DOHH2 (cell line): Measurements from ENCODE around the gene CUL9.

Experiments
- CTCF ChIP-seq: fragments of 200-600 bp; sonication (generic); IDR thresholded peaks from one replicate; pipeline ENCODE4 v1.5.1; 2014; ENCODE audit warnings: antibody characterized with exemption, mild to moderate bottlenecking, low read depth, low read length; ENCODE audit not compliant: poor library complexity, severe bottlenecking
- EZH2phosphoT487 ChIP-seq: fragments of 200-600 bp; sonication (generic); IDR thresholded peaks from 2 replicates; pipeline ENCODE4 v1.6.1; 2017; ENCODE audit warnings: borderline replicate concordance, mild to moderate bottlenecking, antibody characterized with exemption, low read length, moderate library complexity, mixed read lengths

DNA sequence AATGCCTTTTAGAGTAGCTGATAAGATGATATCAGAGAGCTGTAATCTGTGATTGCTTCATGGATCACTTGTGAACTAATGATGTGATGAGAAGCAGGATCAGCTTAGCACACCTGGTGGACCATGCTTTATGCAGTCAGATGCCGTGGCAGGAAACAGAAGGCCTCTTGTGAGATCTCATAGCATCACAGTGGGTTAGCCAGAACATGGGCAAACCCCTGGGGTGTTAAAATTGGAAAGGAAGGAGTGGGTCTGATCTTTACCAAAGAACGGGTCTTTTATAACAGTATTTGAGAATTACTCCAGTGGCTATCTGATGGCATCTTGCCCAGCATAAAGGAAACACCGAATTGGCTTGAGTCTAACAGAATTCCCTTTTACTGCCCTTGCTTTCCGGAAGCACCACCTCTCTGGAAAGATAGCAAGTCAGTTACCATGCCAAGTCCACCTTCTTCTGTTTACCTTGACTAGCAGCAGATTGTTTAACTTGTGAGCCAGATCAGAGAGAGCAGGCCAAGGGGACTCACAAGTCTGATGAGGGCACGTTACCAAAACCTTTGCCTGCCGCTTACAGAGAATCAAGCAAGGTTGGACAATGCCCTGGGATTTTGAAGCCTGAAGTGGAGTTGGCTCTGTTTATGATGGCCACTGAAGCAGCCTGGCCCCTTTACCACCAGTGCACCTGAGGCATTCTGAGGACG is 31.8 kb upstream of the CUL9 start:
- TF ChIP-seq CTCF = no peak
- TF ChIP-seq EZH2phosphoT487 = no peak
